Breast epithelium (tissue), 3 donors: ENCODE data around the gene MEF2D.

Experiments
- POLR2A ChIP-seq: fragments of 450-650 bp; IDR thresholded peaks from one replicate; pipeline ENCODE4 v1.6.1; 2016; ENCODE audit warnings: antibody characterized with exemption, mild to moderate bottlenecking, moderate library complexity
- POLR2AphosphoS5 ChIP-seq, 3 donors: sonication (generic); formaldehyde crosslinking; IDR thresholded peaks; one replicate each; pipeline ENCODE4 v1.6.1; 2017; ENCODE audit warnings: antibody characterized with exemption in 3 of 3
- TF ChIP-seq, protein P1 (sequence below), 3 donors: fragments of 450-650 bp; IDR thresholded peaks; one replicate each; pipeline ENCODE4 v1.5.1; 2016 to 2017; ENCODE audit warnings: antibody characterized with exemption in 3 of 3, mild to moderate bottlenecking in 3 of 3, moderate library complexity in 3 of 3

DNA sequence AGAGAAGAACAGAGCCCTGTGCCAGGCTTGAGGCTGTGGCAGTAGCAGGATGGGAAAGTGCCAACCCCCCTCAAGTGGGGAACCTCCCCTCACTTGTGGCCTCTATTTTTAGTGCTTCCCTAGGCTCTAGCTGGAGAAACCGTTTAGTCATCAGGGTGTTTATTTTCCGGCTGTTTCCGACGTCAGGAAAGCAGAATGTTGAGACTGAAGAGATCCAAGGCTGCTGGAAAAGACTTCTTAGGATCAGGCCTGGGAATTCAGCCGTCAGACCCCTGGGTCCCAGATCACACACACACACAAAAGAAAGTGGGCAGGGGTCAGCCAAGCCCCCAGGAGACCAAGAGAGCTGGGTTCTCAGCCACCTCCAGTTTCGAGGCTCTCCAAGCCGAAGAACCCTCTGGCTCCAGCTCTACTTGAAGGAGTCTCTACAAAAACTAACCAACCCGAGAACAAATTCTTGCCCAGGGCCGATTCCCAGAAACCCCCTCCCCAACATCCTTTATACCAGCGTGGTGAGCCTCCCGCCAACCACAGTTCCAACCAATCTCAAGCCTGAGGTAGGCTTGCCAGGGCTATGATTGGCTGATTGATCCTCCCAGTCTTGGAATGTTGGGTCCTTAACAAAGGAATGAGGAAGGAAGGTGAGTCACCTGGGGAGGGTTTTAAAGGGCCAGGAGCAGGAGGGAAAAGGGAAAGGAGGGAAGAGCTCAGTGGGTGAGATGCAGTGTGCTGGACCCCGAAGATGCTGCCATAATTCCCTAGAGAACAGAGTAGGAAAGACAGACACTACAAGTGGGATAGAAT, 2.5 kb upstream of the MEF2D start:
- TF ChIP-seq, protein P1, sequence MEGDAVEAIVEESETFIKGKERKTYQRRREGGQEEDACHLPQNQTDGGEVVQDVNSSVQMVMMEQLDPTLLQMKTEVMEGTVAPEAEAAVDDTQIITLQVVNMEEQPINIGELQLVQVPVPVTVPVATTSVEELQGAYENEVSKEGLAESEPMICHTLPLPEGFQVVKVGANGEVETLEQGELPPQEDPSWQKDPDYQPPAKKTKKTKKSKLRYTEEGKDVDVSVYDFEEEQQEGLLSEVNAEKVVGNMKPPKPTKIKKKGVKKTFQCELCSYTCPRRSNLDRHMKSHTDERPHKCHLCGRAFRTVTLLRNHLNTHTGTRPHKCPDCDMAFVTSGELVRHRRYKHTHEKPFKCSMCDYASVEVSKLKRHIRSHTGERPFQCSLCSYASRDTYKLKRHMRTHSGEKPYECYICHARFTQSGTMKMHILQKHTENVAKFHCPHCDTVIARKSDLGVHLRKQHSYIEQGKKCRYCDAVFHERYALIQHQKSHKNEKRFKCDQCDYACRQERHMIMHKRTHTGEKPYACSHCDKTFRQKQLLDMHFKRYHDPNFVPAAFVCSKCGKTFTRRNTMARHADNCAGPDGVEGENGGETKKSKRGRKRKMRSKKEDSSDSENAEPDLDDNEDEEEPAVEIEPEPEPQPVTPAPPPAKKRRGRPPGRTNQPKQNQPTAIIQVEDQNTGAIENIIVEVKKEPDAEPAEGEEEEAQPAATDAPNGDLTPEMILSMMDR (IDR thresholded peaks at IDR 0.05) = no peak
- no peak for TF ChIP-seq POLR2A
- TF ChIP-seq POLR2AphosphoS5 (IDR thresholded peaks at IDR 0.05) = peak; percentile 43 to 68 (median 49)
